NB4 (cell line): ENCODE results near the gene KRT33B.

Experiments
- POLR2A ChIP-seq: IDR thresholded peaks from 2 replicates; pipeline ENCODE4 v1.6.1; 2011; ENCODE audit warnings: mild to moderate bottlenecking; ENCODE audit not compliant: insufficient read length; ENCODE audit errors: extremely low read depth
- TF ChIP-seq, protein P1 (sequence below): IDR thresholded peaks from one replicate; pipeline ENCODE4 v1.5.1; 2012; ENCODE audit warnings: low read depth, low read length
- TF ChIP-seq, protein P2 (sequence below): IDR thresholded peaks from 2 replicates; pipeline ENCODE4 v1.6.1; 2011; ENCODE audit warnings: low read depth, low read length

DNA sequence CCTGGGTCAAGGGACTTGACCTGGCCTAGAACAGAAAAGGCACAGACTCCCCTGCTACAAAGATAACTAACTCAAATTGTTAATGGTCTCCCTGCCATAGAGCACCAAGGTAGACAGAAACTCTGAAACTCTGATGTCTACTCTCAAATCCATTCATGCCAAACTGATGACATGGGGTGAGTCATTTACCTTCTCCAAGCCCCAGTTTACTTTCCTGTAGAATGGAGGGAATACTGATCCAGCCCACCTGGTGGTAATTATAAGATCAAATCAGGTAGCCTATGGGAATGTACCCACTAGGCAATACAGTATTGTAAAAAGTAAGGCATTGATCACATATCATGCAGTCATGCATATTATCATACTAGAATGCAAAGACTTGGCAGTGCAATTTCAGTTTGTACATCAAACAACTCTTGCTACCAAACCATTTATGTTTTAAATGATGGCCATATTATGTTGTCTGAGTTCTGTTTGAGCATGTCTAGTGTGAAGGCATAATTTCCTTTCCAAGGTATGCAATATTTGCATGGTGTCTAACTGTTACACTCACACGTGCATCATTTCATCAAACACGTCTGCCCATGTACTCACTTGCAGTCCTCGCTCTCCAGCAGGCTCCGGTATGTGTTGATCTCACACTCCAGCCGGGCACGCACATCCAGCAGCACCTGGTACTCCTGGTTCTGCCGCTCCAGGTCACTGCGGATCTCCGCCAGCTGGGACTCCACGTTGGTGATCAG is 24.8 kb upstream of the KRT33B start:
- TF ChIP-seq, protein P1, sequence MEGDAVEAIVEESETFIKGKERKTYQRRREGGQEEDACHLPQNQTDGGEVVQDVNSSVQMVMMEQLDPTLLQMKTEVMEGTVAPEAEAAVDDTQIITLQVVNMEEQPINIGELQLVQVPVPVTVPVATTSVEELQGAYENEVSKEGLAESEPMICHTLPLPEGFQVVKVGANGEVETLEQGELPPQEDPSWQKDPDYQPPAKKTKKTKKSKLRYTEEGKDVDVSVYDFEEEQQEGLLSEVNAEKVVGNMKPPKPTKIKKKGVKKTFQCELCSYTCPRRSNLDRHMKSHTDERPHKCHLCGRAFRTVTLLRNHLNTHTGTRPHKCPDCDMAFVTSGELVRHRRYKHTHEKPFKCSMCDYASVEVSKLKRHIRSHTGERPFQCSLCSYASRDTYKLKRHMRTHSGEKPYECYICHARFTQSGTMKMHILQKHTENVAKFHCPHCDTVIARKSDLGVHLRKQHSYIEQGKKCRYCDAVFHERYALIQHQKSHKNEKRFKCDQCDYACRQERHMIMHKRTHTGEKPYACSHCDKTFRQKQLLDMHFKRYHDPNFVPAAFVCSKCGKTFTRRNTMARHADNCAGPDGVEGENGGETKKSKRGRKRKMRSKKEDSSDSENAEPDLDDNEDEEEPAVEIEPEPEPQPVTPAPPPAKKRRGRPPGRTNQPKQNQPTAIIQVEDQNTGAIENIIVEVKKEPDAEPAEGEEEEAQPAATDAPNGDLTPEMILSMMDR: no peak
- TF ChIP-seq, protein P2, sequence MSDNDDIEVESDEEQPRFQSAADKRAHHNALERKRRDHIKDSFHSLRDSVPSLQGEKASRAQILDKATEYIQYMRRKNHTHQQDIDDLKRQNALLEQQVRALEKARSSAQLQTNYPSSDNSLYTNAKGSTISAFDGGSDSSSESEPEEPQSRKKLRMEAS: no peak
- no peak for TF ChIP-seq POLR2A
